CMK (cell line): ENCODE measurements around the gene KRIT1.
A peak's percentile ranks its signal among the peaks of the same experiment; 100 is the strongest.
"Not testable (repeated sequence)": the region's sequence is repeated elsewhere in the genome, so short reads cannot be mapped to it uniquely, and the experiment has no call there.

Source experiments
- DNase-seq: peaks from one replicate; pipeline ENCODE4 v3.0.0-alpha.2; 2010; ENCODE audit warnings: low read depth

The KRIT1 gene

DNA sequence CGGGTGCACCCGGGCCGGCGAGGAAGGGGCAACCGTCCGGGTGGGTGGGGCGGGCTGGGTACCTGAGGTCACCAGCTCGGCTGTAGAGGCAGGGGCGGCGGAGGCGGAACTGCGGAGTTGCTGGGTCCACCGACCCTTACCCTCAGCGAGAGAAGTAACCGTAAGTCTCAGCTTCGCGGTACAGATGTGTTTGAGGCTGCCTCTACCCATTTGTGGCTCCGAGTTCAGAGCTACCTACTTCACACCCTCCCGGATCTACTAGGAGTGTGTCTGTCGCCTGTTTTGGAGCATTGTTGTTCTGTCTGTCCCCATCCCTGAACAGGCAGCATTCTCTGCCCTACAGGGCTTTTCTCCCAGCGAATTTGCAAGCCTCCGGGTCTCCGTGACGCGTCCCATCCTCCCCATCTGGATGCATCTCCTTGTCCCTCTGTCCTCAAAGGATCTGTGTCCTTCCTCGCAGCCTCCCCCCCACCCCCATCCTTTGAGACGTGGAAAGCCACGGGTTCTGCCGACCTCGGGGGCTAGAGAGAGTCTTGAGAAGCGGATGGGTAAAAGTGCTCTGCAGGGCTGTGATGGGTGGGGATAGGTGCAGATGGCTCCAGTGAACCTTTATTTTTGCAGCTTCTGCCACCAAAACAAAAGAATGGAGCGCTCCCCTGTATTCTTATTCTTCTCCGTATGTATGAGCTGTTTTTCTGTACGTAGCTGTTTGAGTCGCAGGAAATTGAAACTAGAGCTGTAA, 817 bp upstream of the KRIT1 start:
- no peak for DNase-seq

DNA sequence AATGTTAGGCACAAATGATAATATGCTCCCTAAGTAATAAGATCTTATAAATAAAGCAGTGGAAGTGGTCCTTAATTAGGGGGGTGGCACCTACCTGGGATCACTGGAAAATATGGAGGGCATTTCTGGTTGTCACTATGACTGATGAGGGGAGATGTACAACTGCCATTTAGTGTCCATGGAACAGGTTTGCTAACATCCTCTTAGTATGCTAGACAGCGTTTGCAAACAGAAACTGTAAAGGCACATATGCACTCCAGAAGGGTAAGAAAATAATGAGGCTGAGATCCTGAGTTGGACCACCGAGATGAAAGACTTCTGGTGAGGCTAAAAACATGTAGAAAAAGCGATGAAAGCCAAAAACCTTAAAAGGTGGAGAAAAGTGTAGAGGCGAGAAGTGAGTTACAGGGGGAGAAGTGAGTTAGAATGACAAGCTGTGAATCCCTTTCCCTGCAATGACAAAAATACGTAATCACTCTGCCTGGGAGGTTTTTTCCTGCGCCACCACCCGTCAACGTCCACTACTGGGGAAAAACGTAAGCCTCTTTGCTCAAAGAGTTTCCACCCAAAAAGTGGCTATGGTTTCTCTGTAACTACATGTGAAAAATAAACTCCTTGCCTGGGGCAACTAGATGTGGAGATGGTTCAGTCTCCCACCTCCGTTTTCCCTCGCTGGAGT, 767 bp downstream of the KRIT1 start:
- DNase-seq = no peak

- no peak for DNase-seq
Measured at GRCh38 chr7:92242972-92243371, 2.7 kb downstream of the KRIT1 start.

DNA sequence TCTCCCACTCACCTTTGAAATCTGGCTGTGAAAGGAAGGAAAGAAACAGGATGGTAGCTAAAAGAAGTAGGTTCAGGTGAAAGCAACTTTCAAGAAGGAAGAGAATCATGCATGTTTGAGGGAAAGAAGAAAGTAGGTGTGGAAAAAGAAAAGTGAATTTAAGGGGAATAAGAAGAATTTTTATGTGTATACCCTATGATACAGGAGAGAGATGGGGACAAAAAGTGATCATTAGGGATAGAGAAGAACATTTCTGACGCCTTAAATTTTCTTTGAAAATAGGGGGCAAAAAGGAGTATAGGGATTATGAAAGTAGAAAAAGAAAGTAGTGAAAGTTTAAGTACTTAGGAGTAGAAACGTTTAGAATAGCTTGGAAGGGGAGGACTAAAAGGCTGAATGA, 15.2 kb downstream of the KRIT1 start:
- DNase-seq = no peak

- DNase-seq = no peak
Measured at GRCh38 chr7:92228742-92229141, 17.0 kb downstream of the KRIT1 start.

- DNase-seq = no peak
Measured at GRCh38 chr7:92228100-92228499, 17.6 kb downstream of the KRIT1 start.

DNA sequence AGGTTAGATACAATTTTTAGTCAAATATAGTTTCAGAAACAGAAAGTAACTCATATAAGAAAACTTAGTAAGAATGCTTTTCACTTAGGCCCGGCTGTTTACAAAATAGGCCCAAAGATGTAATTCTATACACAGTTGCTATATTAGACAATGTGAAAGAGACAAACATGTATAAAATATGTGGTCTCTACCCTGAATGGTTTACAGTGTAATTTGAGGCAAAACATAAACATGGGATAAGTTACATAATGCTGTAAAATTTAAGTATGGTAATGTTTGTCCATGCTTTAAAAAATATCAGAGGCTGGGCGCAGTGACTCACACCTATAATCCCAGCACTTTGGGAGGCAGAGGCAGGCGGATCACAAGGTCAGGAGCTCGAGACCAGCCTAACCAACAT, 18.7 kb downstream of the KRIT1 start:
- no peak for DNase-seq

- DNase-seq = no peak
Measured at GRCh38 chr7:92221766-92222165, 23.9 kb downstream of the KRIT1 start.

GRCh38 chr7:92206672-92207071, 39.0 kb downstream of the KRIT1 start:
- no peak for DNase-seq

- DNase-seq = no peak
Measured at GRCh38 chr7:92205987-92206386, 39.7 kb downstream of the KRIT1 start.

DNA sequence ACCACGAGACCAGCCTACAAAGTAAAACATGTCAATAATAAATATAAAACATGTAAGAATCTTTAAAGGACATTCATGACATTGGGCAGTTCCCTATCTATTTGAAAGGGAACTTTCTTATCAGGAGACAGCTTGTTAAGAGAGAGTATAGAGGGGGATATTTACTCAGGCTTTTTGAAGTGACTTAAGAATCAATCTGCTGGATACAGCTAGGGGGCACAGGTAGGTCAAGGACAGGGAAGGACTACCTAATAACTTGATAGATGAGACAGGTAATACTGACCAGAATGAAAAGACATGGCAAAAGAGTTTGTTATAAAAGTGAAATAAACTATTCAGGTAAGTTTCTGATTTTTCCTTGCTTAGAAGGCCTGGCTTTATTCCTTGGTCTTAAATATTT, 44.9 kb downstream of the KRIT1 start:
- peak; percentile 9 for DNase-seq

DNA sequence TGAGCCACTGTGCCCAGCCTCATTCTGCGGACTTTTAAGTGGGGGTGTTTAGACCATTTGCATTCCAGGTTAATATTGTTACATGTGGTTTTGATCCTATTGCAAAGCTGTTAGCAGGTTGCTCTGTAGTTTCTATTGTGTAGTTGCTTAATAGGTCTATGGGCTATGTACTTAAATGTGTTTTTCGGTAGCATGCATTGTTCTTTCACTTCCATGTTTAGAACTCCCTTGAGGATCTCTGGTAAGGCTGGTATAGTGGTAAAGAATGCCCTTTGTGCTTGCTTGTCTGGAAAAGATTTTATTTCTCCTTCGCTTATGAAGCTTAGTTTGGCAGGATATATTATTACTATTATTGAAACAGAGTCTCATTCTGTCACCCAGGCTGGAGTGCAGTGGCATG, 53.4 kb downstream of the KRIT1 start:
- no peak for DNase-seq

GRCh38 chr7:92189246-92189645, 56.5 kb downstream of the KRIT1 start:
- DNase-seq = not testable (repeated sequence)

GRCh38 chr7:92184294-92184693, 61.4 kb downstream of the KRIT1 start:
- not testable (repeated sequence) for DNase-seq

- no peak for DNase-seq
Measured at GRCh38 chr7:92178928-92179924, 66.5 kb downstream of the KRIT1 start, which contains the start of gene LRRD1. LRRD1 (minus strand) TSS chr7:92179142; CDS start chr7:92165202, 13,940 bp downstream.

- DNase-seq = no peak
Measured at GRCh38 chr7:92177362-92177761, 68.4 kb downstream of the KRIT1 start.

GRCh38 chr7:92169529-92169928, 76.2 kb downstream of the KRIT1 start:
- DNase-seq = not testable (repeated sequence)

DNA sequence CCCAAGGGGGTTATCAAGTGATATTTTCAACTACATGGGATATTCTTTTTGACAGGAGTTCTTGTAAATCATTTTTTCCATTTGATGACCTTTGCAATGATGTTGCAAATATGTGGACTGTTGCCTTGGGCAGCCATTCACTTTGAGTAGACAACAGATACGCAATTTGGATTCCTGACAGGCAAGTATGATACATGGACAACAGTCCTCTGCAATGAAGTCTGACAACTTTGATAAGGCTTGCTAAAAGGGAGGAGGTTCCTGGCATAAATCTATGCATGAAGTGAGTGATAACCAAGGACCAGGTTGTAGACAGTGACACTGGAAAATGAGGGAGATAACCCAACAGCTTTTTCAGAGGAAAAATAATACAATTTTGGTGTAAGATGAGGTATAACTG, 84.4 kb downstream of the KRIT1 start:
- no peak for DNase-seq

DNA sequence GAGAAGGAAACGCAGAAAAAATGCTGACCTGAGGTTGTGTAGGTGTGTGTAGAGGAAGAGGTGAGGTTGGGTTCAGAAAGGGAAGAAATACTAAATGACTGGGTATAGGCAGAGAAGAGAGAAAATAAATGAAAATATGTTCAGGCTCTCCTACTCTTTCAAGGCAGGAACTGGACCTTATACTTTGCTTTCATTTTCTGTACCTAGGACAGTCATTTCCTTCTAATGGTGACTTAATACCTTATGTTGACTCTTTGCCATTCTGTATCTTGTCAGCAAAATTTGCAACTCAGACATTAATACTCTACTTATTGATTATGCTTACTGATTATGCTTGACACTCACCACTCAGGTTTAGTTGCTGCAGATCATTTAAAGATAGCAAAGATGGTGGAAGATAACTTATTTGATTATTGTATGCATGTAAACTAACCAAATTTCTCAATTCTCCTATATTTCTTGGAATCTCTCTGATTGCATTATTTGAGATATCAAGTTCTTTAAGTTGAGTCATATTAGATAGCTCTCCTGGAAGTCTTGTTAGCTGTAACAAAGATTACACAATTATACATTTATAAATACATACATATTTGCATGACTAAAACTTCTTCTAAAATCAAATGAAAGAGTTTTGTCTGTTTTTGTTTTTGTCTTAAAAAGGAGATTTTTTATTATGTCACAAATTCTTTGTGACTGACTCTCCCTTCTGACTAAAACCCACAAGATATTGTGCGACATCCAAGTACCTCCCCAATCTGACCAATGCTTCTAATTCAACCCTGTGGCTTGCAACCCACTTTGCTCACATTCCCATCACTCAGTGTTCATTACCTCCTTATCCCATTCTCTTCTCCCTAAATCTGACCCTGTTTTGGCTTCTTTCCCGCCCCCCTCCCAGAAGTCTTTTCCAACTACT, 86.8 kb downstream of the KRIT1 start:
- no peak for DNase-seq

DNA sequence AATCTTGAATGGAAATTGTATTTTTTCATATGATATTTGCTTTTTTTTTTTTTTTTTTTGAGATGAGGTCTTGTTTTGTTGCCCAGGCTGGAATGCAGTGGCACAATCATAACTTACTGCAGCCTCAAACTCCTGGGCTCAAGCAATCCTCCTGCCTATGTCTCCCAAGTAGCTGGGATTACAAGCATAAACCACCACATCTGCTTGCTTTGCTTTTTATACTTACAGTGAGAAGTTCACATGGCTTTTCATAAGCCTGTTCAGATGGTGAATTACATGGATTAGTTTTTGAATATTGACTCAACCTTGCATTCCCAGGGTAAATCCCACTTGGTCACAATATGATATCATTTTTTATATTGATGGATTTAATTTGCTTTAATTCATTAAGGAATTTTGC, 88.7 kb downstream of the KRIT1 start:
- DNase-seq = no peak

GRCh38 chr7:92155108-92155739, 90.5 kb downstream of the KRIT1 start:
- no peak for DNase-seq
